Measurements from ENCODE around the gene TMEM182. TPM values are rescaled to one million over a fixed set of nuclear protein-coding genes. Genes with fewer than 3 reads are reported as not detected.
A peak's percentile ranks its signal among the peaks of the same experiment; 100 is the strongest.

The TMEM182 gene
- total RNA-seq = 1.6 TPM

GRCh38 chr2:102761763-102762162 is at the start of gene TMEM182:
Gene TMEM182 (plus strand): TSS chr2:102762031. CDS start chr2:102762218, 187 bp downstream.
- ATAC-seq (no peak), DNase-seq (ENCODE audit: low spot score) (no peak)

GRCh38 chr2:102717308-102718018 is 44.4 kb upstream of the TMEM182 start:
- DNase-seq (ENCODE audit: low spot score) (no peak), ATAC-seq (no peak)

- DNase-seq (ENCODE audit: low spot score) = no peak
- ATAC-seq = peak; percentile 52
Measured at GRCh38 chr2:102718387-102719316, 43.2 kb upstream of the TMEM182 start.

GRCh38 chr2:102724016-102724490 is 37.8 kb upstream of the TMEM182 start:
- ATAC-seq (no peak), DNase-seq (ENCODE audit: low spot score) (no peak)

- ATAC-seq (no peak), DNase-seq (ENCODE audit: low spot score) (no peak)
Measured at GRCh38 chr2:102724553-102724952, 37.3 kb upstream of the TMEM182 start.

- ATAC-seq (peak; percentile 43), DNase-seq (ENCODE audit: low spot score) (no peak)
Measured at GRCh38 chr2:102726128-102727087, 35.4 kb upstream of the TMEM182 start.

GRCh38 chr2:102735416-102736109 is 26.3 kb upstream of the TMEM182 start:
- DNase-seq (ENCODE audit: low spot score) (peak; percentile 85), ATAC-seq (peak; percentile 79)

- DNase-seq (ENCODE audit: low spot score) (peak; percentile 53), ATAC-seq (peak; percentile 55)
Measured at GRCh38 chr2:102736110-102736409, 25.8 kb upstream of the TMEM182 start.

GRCh38 chr2:102736410-102737409 is 25.1 kb upstream of the TMEM182 start:
- DNase-seq (ENCODE audit: low spot score) (peak; percentile 91), ATAC-seq (peak; percentile 91)

- ATAC-seq (no peak), DNase-seq (ENCODE audit: low spot score) (no peak)
Measured at GRCh38 chr2:102737431-102737830, 24.4 kb upstream of the TMEM182 start.

- no peak for DNase-seq (ENCODE audit: low spot score)
- no peak for ATAC-seq
Measured at GRCh38 chr2:102743259-102743658, 18.6 kb upstream of the TMEM182 start.

GRCh38 chr2:102748107-102748506 is 13.7 kb upstream of the TMEM182 start:
- ATAC-seq (no peak), DNase-seq (ENCODE audit: low spot score) (no peak)

GRCh38 chr2:102749938-102750337 is 11.9 kb upstream of the TMEM182 start:
- ATAC-seq = no peak

GRCh38 chr2:102753563-102754159 is 8.2 kb upstream of the TMEM182 start:
- DNase-seq (ENCODE audit: low spot score) (no peak), ATAC-seq (peak; percentile 84)

More at GRCh38 chr2:102749938-102750337, 11.9 kb upstream of the TMEM182 start:
- DNase-seq (ENCODE audit: low spot score) = no peak

GRCh38 chr2:102754456-102755145 is 7.2 kb upstream of the TMEM182 start:
- DNase-seq (ENCODE audit: low spot score) (no peak), ATAC-seq (no peak)

- DNase-seq (ENCODE audit: low spot score) = no peak
Measured at GRCh38 chr2:102755284-102755683, 6.5 kb upstream of the TMEM182 start.

GRCh38 chr2:102758439-102758838 is 3.4 kb upstream of the TMEM182 start:
- no peak for DNase-seq (ENCODE audit: low spot score)
- peak; percentile 77 for ATAC-seq

More at GRCh38 chr2:102755284-102755683, 6.5 kb upstream of the TMEM182 start:
- ATAC-seq = peak; percentile 81

GRCh38 chr2:102764083-102764482 is 2.3 kb downstream of the TMEM182 start:
- no peak for ATAC-seq
- no peak for DNase-seq (ENCODE audit: low spot score)
